Effector memory CD4-positive, alpha-beta T cell (primary cell): ENCODE measurements around the gene ANTXR1.

Source experiments
- DNase-seq, 3 donors: peaks; one replicate each; pipeline ENCODE4 v3.0.0-alpha.2; 2020
- H3K27ac ChIP-seq: 2 replicates; pipeline ENCODE4 v1.7.0; 2013; ENCODE audit warnings: mild to moderate bottlenecking, low read length, moderate library complexity; ENCODE audit not compliant: insufficient read depth, poor library complexity, severe bottlenecking
- H3K27me3 ChIP-seq: replicated peaks from 2 replicates; pipeline ENCODE4 v1.7.0; 2013; ENCODE audit warnings: mild to moderate bottlenecking, low read length; ENCODE audit not compliant: insufficient read depth, control insufficient read depth, poor library complexity, severe bottlenecking
- H3K36me3 ChIP-seq: 2 replicates; pipeline ENCODE4 v1.7.0; 2013; ENCODE audit warnings: mild to moderate bottlenecking, low read length, moderate library complexity; ENCODE audit not compliant: control insufficient read depth, insufficient read depth
- H3K4me1 ChIP-seq: 2 replicates; pipeline ENCODE4 v1.7.0; 2013; ENCODE audit warnings: low read length, mild to moderate bottlenecking; ENCODE audit not compliant: control insufficient read depth, insufficient read depth, poor library complexity, severe bottlenecking
- H3K4me3 ChIP-seq: 2 replicates; pipeline ENCODE4 v1.7.0; 2013; ENCODE audit warnings: low read length, low read depth, mild to moderate bottlenecking; ENCODE audit not compliant: insufficient read depth, poor library complexity, severe bottlenecking
- H3K9me3 ChIP-seq: 2 replicates; pipeline ENCODE4 v1.7.0; 2013; ENCODE audit warnings: mild to moderate bottlenecking, low read length, moderate library complexity; ENCODE audit not compliant: control insufficient read depth

The ANTXR1 gene

DNA sequence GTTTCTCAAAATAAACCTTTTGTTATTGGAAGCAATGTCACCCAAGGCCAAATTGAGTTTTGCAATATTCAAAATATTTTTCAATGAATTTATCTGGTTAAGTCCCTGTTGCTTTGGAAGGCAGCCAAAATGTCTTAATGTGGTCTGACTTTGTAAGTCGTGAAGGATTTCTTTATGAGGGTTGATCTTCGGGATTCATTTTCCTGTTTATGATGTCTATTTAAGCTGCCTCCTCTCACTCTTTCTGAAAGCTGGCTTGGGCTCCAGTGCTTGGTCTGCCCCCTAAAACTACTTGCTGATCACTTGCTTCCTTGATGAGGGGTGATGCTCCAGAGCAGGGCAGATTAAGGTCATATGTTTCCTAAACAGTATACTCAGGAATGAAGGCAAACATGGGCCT lies 141.1 kb downstream of the ANTXR1 start:
- Histone ChIP-seq H3K9me3 (no peaks in the 10 kb centered on the region), H3K36me3 (no peaks in the 10 kb centered on the region), H3K4me3 (no peak overlapping the region), H3K4me1 (no peaks in the 10 kb centered on the region), H3K27ac (no peak overlapping the region), H3K27me3 (no peaks in the 10 kb centered on the region)
- DNase-seq: no peak

GRCh38 chr2:69156624-69157023 lies 143.6 kb downstream of the ANTXR1 start:
- Histone ChIP-seq H3K4me1 (no peaks in the 10 kb centered on the region), H3K36me3 (no peaks in the 10 kb centered on the region)

DNA sequence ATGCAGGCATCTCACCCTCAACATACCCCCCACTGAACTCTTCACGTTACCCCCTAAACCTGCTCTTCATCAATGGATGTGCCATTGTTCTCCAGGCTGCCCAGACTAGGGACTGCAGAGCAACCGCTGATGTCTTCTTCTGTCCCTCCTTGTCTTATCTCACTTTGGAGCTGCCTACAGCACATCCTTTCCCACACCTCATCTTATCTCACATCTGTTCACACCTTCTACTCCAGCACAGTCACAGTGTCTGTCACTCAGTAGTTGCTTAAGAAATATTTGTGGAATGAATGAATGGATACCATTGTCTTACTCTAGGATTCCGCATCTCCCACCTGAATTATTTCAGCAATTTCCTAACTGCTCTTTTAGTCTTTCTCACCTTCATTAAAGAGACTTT lies 144.5 kb downstream of the ANTXR1 start:
- DNase-seq: no peak
- Histone ChIP-seq H3K4me3 (no peak overlapping the region), H3K27ac (no peak overlapping the region), H3K9me3 (no peaks in the 10 kb centered on the region), H3K4me1 (no peaks in the 10 kb centered on the region), H3K36me3 (no peaks in the 10 kb centered on the region), H3K27me3 (no peaks in the 10 kb centered on the region)

More at GRCh38 chr2:69156624-69157023, 143.6 kb downstream of the ANTXR1 start:
- no peak overlapping the region for H3K27ac ChIP-seq
- no peak overlapping the region for H3K4me3 ChIP-seq
- H3K27me3 ChIP-seq: no peaks in the 10 kb centered on the region
- DNase-seq: no peak
- H3K9me3 ChIP-seq: no peaks in the 10 kb centered on the region

DNA sequence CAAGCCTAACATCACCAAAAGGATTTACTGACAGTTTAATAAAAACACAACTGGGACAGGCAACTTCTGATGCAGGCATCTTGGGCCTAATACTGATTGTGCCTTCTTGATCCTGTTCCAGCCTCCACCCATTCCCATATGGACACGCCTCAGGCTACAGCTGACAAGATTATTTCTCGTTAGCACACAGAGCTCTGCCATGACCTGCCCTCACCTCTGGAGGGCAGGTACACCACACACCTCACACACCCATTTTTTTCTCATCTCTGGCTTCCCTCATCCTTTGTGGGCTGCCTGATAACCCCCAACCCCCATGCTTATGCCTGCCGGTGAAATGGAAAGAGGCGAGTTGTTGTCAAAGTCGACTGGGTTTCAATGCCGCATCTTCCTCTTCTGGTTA lies 147.0 kb downstream of the ANTXR1 start:
- H3K27me3 ChIP-seq: no peaks in the 10 kb centered on the region
- H3K36me3 ChIP-seq: no peaks in the 10 kb centered on the region
- no peaks in the 10 kb centered on the region for H3K9me3 ChIP-seq
- DNase-seq: no peak
- no peak overlapping the region for H3K27ac ChIP-seq
- no peaks in the 10 kb centered on the region for H3K4me1 ChIP-seq
- H3K4me3 ChIP-seq: no peak overlapping the region

DNA sequence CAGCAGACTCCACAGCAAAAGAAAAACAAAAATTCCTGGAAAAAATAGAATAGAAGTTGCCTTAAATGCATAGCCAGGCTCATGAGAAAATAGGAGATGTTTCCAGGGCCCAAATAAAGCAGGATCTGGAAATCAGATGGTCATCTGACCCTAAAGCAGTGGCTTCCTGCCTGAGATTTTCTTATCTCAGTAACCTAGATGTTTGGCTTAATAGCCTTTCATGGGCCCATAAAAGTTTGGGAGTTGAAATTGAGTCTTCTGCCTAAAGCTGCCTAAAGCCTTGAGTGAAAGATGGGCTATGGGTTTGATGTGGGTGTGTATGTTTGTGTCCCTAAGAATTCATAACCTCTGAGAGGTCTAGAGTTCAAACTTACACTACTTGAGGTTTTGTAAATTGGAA lies 149.1 kb downstream of the ANTXR1 start:
- Histone ChIP-seq H3K4me1 (no peaks in the 10 kb centered on the region), H3K27me3 (no peaks in the 10 kb centered on the region), H3K27ac (no peak overlapping the region), H3K36me3 (no peaks in the 10 kb centered on the region), H3K4me3 (no peak overlapping the region), H3K9me3 (no peaks in the 10 kb centered on the region)
- no peak for DNase-seq

DNA sequence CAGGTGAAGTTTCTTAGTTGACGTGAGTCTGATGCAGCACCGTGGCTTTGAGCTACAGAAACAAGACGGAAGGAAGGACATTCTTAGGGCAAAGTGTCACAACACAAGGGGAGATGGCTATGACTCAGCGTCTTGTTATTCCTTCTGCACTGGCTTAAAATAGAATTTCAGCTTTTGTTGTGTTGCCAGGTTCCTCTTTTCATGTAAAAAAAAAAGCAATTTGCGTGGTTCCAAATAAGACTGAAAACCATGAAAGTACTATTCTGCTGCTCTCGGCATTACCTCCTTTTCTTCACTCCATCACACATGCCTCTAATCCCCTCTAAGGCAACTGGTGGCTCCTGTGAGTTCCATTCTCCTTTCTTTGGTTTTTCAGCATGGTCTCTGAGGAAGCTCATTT lies 150.1 kb downstream of the ANTXR1 start:
- DNase-seq: no peak
- Histone ChIP-seq H3K36me3 (no peaks in the 10 kb centered on the region), H3K4me3 (no peak overlapping the region), H3K27ac (no peak overlapping the region), H3K9me3 (no peaks in the 10 kb centered on the region), H3K4me1 (no peaks in the 10 kb centered on the region), H3K27me3 (no peaks in the 10 kb centered on the region)

DNA sequence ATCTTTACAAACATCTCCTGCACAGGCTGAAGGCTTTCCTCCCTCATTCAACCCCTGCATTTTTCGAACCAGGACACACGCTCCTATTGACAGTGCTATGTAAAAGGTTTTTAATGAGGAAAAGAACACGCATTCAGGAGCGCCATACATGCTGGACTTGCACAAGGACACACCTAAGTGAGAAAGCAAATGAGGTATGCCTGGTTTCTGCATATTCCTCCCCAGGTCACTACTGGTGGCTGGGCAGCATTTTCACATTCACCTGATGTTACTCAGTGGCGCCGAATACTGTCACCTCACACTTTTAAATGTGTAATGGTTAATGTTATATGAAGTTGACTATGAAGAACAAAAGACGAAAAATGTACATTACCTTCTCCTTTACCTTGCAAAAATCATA lies 150.6 kb downstream of the ANTXR1 start:
- Histone ChIP-seq H3K36me3 (no peaks in the 10 kb centered on the region), H3K27ac (no peak overlapping the region), H3K4me1 (no peaks in the 10 kb centered on the region), H3K9me3 (no peaks in the 10 kb centered on the region), H3K27me3 (no peaks in the 10 kb centered on the region), H3K4me3 (no peak overlapping the region)
- DNase-seq: no peak

GRCh38 chr2:69164061-69164778 lies 151.2 kb downstream of the ANTXR1 start:
- DNase-seq: no peak
- H3K9me3 ChIP-seq: no peaks in the 10 kb centered on the region
- H3K27ac ChIP-seq: no peak overlapping the region
- no peaks in the 10 kb centered on the region for H3K36me3 ChIP-seq
- H3K4me3 ChIP-seq: no peak overlapping the region
- no peaks in the 10 kb centered on the region for H3K4me1 ChIP-seq
- no peaks in the 10 kb centered on the region for H3K27me3 ChIP-seq

DNA sequence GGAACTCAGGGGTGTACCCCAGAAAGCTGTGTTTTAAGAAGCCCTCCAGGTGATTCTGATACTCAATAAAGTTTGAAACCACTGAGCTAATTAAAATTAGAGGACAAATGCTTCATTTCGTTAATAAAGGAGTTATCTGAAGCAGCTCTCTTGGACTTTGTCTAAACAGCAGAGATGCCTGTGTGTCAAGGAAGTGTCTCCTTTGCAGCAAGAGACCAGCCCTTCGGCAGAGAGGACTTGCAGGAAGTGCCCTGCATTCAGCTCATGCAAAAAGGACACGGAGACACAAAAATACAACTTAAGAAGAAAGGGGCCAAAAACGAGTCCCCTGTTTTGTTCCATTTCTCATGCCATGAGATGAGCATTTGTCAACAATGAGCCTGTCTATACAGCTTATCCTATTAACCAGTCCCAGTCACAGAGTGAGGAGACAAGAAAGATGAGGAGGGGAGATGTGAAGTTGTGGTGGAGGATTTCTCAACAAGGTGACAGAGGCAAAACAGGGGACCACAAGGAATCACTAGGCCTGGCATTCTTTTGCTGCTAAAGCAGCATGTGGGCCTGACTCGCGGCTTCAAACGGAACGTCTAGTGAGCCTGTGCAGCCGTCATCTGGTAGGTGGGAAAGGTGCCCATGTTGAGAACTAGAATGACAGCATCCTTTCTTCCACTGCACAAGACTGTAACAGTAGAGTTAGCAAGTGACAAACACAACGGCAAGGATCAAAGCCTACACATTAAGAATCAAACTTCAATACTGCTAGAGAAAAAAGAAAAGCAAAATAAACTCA lies 152.3 kb downstream of the ANTXR1 start:
- H3K4me3 ChIP-seq: no peak overlapping the region
- no peaks in the 10 kb centered on the region for H3K27me3 ChIP-seq
- no peak for DNase-seq
- H3K4me1 ChIP-seq: no peaks in the 10 kb centered on the region
- H3K9me3 ChIP-seq: no peaks in the 10 kb centered on the region
- H3K36me3 ChIP-seq: no peaks in the 10 kb centered on the region
- no peak overlapping the region for H3K27ac ChIP-seq

DNA sequence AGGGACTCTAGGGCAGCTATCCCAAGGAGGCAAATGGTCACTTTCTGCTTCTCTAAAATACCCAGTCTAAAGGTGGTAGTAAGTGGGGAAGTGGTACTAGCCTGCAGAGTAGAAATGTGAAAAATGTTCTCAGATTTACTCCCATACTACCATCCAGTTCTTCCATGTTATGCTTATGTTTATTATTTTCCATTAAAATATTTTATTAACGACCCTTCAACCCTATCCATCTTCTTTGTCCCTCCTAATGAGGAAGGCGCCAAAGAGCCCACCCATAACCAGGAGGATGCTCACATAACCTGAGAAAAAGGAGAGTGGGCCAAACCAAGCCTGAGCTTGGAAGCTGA lies 153.5 kb downstream of the ANTXR1 start:
- no peaks in the 10 kb centered on the region for H3K9me3 ChIP-seq
- no peaks in the 10 kb centered on the region for H3K27me3 ChIP-seq
- DNase-seq: no peak
- no peak overlapping the region for H3K27ac ChIP-seq
- no peaks in the 10 kb centered on the region for H3K36me3 ChIP-seq
- H3K4me3 ChIP-seq: no peak overlapping the region
- no peaks in the 10 kb centered on the region for H3K4me1 ChIP-seq
